Panc1 (cell line): Measurements from ENCODE around the gene TBC1D12.

Source experiments
- CTCF ChIP-seq: fragments of 450-650 bp; IDR thresholded peaks from 2 replicates; pipeline ENCODE4 v1.5.1; 2017; ENCODE audit warnings: mild to moderate bottlenecking
- SIN3A ChIP-seq: IDR thresholded peaks from 2 replicates; pipeline ENCODE4 v1.6.1; 2012; ENCODE audit warnings: low read depth, mild to moderate bottlenecking, low read length, moderate library complexity, borderline replicate concordance; ENCODE audit not compliant: insufficient read depth

GRCh38 chr10:94443047-94443446 is 40.7 kb downstream of the TBC1D12 start:
- TF ChIP-seq CTCF (no peak), SIN3A (no peak)
